MCF 10A (cell line): Measurements from ENCODE around the gene PPFIA4. TPM values are rescaled to one million over a fixed set of nuclear protein-coding genes. Genes with fewer than 3 reads are reported as not detected.

ENCODE experiments used
- Bru-seq: library from RNA; stranded (reverse); fragments of 400-500 nt; gene quantifications from one replicate; lab custom pipeline; 2021; lab: Mats Ljungman, UMichigan
- BruChase-seq, 2 experiments: library from RNA; stranded (reverse); fragments of 400-500 nt; gene quantifications; one replicate each; lab custom pipeline; 2021; lab: Mats Ljungman, UMichigan
- BruUV-seq: library from RNA; stranded (reverse); fragments of 400-500 nt; replicated peaks from 2 replicates; lab custom pipeline; 2021; lab: Mats Ljungman, UMichigan
- CTCF ChIA-PET: fragments of 300-600 bp; sonication (Branson Sonifier 250); formaldehyde crosslinking; extraction: SDS; loops from one replicate; lab custom pipeline; 2021; ENCODE audit warnings: antibody characterized with exemption, inconsistent platforms; lab: Yijun Ruan, JAX
- POLR2A ChIA-PET: fragments of 300-600, 350-650 bp; sonication (Branson Sonifier 250); formaldehyde crosslinking; extraction: SDS; loops from one replicate; lab custom pipeline; 2020; ENCODE audit warnings: antibody characterized with exemption, inconsistent platforms; lab: Yijun Ruan, JAX
- DNase-seq: peaks from one replicate; pipeline ENCODE4 v3.0.0-alpha.2; 2018; ENCODE audit not compliant: unreplicated experiment
- H3K27ac Mint-ChIP-seq: one replicate; pipeline ENCODE4 v1.8.0; 2022; ENCODE audit warnings: mild to moderate bottlenecking, low read depth, mixed read lengths; ENCODE audit not compliant: unreplicated experiment
- H3K27me3 Mint-ChIP-seq: one replicate; pipeline ENCODE4 v1.8.0; 2022; ENCODE audit warnings: mixed read lengths; ENCODE audit not compliant: insufficient read depth, unreplicated experiment
- H3K36me3 Mint-ChIP-seq: one replicate; pipeline ENCODE4 v1.8.0; 2022; ENCODE audit warnings: mild to moderate bottlenecking, moderate library complexity, mixed read lengths; ENCODE audit not compliant: insufficient read depth, unreplicated experiment
- H3K4me1 Mint-ChIP-seq: one replicate; pipeline ENCODE4 v1.8.0; 2022; ENCODE audit warnings: mixed read lengths; ENCODE audit not compliant: insufficient read depth, unreplicated experiment
- H3K4me3 Mint-ChIP-seq: one replicate; pipeline ENCODE4 v1.8.0; 2022; ENCODE audit warnings: mild to moderate bottlenecking, moderate library complexity, mixed read lengths; ENCODE audit not compliant: unreplicated experiment
- H3K9me3 Mint-ChIP-seq: one replicate; pipeline ENCODE4 v1.8.0; 2022; ENCODE audit warnings: mixed read lengths; ENCODE audit not compliant: unreplicated experiment
- CTCF ChIP-seq: fragments of 200-600 bp; IDR thresholded peaks from one replicate; pipeline ENCODE4 v1.8.0; 2022; ENCODE audit warnings: antibody characterized with exemption, mild to moderate bottlenecking; ENCODE audit not compliant: unreplicated experiment
- intact Hi-C: fragments of 100-400 bp; cut with micrococcal nuclease; formaldehyde crosslinking; loops from 2 replicates; pipeline ENCODE4 v1.14.1; 2022
- long read RNA-seq: library from polyadenylated mRNA; stranded (forward); transcript quantifications from one replicate; pipeline ENCODE4 v2.0.0, GENCODE V29; 2022
- total RNA-seq: library from RNA; stranded (reverse); gene quantifications from 2 replicates; pipeline ENCODE4 v1.2.3, GENCODE V29; 2022

The PPFIA4 gene
- total RNA-seq (0.16 and 0.49 TPM in 2 replicates), Bru-seq, nascent RNA (percentile 17 among the genes with signal in this experiment), BruChase-seq, experiment 1, labeled RNA remaining after a 6-hour chase (percentile 22 among the genes with signal in this experiment), BruChase-seq, experiment 2, labeled RNA remaining after a 2-hour chase (percentile 19 among the genes with signal in this experiment)
- long read RNA-seq = 0 reads

- no TSS peak for BruUV-seq
- intact Hi-C loops = no loop called here
- peaks cover 36% of the 10 kb centered on the region for H3K36me3 Mint-ChIP-seq
- peak; percentile 93 for DNase-seq
- H3K9me3 Mint-ChIP-seq = no peaks in the 10 kb centered on the region
- CTCF ChIA-PET = interaction anchor here (0.6 to 2.0 kb wide), 11 partner anchors 10 to 833 kb away, joined by 4 to 8 read pairs (median 4); partner anchors contain the start of gene TMEM183A
- no peak for TF ChIP-seq CTCF
- H3K27ac Mint-ChIP-seq = peak within 1 kb of the TSS; percentile 63
- H3K4me1 Mint-ChIP-seq = peaks cover 8% of the 10 kb centered on the region
- POLR2A ChIA-PET = interaction anchor here (0.7 to 3.0 kb wide), 4 partner anchors 9 to 449 kb away, joined by 3 to 51 read pairs (median 4); partner anchors contain the start of gene TMEM183A
- H3K4me3 Mint-ChIP-seq = peak within 1 kb of the TSS; percentile 68
- peaks cover 11% of the 10 kb centered on the region for H3K27me3 Mint-ChIP-seq
Measured at GRCh38 chr1:203026031-203026665, at the start of gene PPFIA4. TSS of gene PPFIA4 (plus strand) at chr1:203026491. CDS start at chr1:203039009, 12,518 bp downstream.

GRCh38 chr1:202976633-202977032, 49.7 kb upstream of the PPFIA4 start:
- Mint-ChIP-seq H3K27ac (no peak overlapping the region), H3K27me3 (peaks cover 48% of the 10 kb centered on the region), H3K4me1 (peaks cover 5% of the 10 kb centered on the region), H3K36me3 (no peaks in the 10 kb centered on the region), H3K4me3 (no peak overlapping the region), H3K9me3 (no peaks in the 10 kb centered on the region)
- ChIA-PET POLR2A (interaction anchor here (0.7 to 5.3 kb wide), 5 partner anchors 11 to 57 kb away, joined by 3 to 30 read pairs (median 4); partner anchors contain the start of gene TMEM183A), CTCF (interaction anchor here (0.6 to 1.7 kb wide), 3 partner anchors 24 to 233 kb away, joined by 3 to 16 read pairs (median 3); no protein-coding TSS in a partner anchor)
- TF ChIP-seq CTCF = no peak
- no TSS peak for BruUV-seq
- intact Hi-C loops = no loop called here
- DNase-seq = no peak

GRCh38 chr1:202979459-202979858, 46.8 kb upstream of the PPFIA4 start:
- no peak overlapping the region for H3K27ac Mint-ChIP-seq
- peaks cover 39% of the 10 kb centered on the region for H3K27me3 Mint-ChIP-seq
- no peak for DNase-seq
- peaks cover 5% of the 10 kb centered on the region for H3K4me1 Mint-ChIP-seq
- no peak overlapping the region for H3K4me3 Mint-ChIP-seq
- ChIA-PET POLR2A (interaction anchor here (0.9 to 2.3 kb wide), 3 partner anchors 12 to 18 kb away, joined by 3 to 11 read pairs (median 4); partner anchors contain the start of gene CYB5R1), CTCF (interaction anchor here (0.6 to 1.3 kb wide), 7 partner anchors 9 to 1506 kb away, joined by 3 to 7 read pairs (median 3); no protein-coding TSS in a partner anchor)
- no TSS peak for BruUV-seq
- intact Hi-C loops = no loop called here
- H3K9me3 Mint-ChIP-seq = no peaks in the 10 kb centered on the region
- H3K36me3 Mint-ChIP-seq = no peaks in the 10 kb centered on the region
- no peak for TF ChIP-seq CTCF

GRCh38 chr1:202981939-202982338, 44.4 kb upstream of the PPFIA4 start:
- H3K9me3 Mint-ChIP-seq = no peaks in the 10 kb centered on the region
- no peak overlapping the region for H3K27ac Mint-ChIP-seq
- CTCF ChIA-PET = interaction anchor here (0.8 to 1.3 kb wide), 4 partner anchors 14 to 24 kb away, joined by 3 to 9 read pairs (median 4); no protein-coding TSS in a partner anchor
- no peaks in the 10 kb centered on the region for H3K36me3 Mint-ChIP-seq
- POLR2A ChIA-PET = interaction anchor here (0.6 to 1.6 kb wide), 4 partner anchors 9 to 55 kb away, joined by 3 to 5 read pairs (median 4); partner anchors contain the start of gene KLHL12
- H3K27me3 Mint-ChIP-seq = peaks cover 30% of the 10 kb centered on the region
- intact Hi-C loops = no loop called here
- no peak overlapping the region for H3K4me3 Mint-ChIP-seq
- no peak for DNase-seq
- no peak for TF ChIP-seq CTCF
- no peaks in the 10 kb centered on the region for H3K4me1 Mint-ChIP-seq
- no TSS peak for BruUV-seq
